HG03108 (cell line): ENCODE results near the gene CACNA1C.

Experiments used
- ATAC-seq: cut with Tn5 transposase; IDR thresholded peaks from one replicate; pipeline ENCODE4 v1.9.1; 2021; ENCODE audit warnings: moderate library complexity; ENCODE audit not compliant: unreplicated experiment

Gene CACNA1C

DNA sequence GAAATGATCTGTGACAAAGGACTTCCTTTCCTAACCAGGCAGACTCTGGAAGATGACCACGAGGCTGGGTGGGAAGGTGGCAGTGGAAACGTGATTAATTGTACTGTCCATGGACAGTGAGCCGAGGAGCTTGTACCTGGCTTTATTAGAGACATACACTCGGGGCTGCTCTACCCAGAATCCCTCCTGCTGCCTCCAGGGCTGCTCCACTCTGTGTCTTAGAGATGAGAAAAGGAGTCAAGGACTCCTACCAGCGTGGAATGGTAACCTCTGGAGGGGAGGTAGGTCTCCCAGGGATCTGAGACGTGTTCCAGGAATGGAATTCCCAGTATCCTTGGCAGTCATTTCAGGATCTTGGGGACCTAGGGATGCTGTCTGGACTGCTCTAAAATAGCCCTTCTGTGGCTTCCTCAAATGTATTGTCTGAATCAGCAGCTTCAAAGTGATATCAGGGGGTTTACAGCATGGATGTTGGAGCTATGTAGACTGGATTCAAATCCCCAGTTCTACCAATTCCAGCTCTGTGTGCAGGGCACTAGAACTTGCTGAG is 237.8 kb downstream of the CACNA1C start:
- no peak for ATAC-seq

DNA sequence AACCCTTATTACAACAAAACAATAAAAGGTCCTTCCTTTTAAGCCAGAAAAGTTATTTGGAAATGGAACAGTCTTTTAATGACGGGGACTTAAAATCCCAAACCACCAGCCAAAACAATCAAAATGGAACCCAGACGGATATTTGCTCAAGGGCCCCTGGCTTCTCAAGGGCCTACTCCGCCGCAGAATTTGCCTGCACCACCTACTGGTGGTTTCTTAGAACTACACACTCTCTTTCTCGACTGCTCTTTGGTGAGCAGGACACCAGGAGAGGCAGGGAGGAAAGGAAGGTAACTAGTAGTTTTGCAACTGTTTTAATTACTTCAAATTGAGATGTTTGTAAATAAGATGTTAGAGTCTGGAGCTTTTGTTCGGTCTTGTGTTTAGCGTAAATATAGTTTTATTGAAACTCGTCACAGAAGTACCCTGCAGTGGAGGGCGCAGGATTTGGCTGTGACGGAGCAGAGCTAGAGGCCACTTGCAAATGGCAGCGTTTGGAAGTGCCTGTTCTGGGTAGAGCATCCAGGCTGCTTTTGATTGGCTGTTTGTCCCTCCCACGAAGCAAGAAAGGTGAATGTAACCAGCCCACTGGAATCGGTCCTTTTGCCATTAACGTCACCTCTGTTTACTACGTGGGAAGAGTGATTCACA is 238.5 kb downstream of the CACNA1C start:
- ATAC-seq = no peak

DNA sequence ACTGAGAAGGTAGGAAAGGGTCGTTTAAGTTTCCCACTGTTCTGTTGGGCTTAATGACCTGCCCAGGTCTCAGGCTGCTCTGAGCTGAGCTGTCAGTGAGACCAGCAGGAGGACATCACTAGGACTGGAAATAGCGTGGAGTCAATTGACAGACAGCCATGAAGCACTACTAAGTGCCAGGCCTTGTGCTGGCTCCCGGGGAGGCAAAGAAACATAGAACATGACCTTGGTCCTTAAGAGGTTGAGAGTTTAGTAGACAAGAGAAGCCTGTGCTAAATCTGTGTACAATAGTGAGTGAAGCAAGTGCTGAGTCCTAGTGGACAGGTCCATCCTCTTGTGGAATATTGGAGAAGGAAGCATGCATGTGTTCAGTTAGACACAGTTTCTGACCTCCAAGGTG is 239.2 kb downstream of the CACNA1C start:
- no peak for ATAC-seq

DNA sequence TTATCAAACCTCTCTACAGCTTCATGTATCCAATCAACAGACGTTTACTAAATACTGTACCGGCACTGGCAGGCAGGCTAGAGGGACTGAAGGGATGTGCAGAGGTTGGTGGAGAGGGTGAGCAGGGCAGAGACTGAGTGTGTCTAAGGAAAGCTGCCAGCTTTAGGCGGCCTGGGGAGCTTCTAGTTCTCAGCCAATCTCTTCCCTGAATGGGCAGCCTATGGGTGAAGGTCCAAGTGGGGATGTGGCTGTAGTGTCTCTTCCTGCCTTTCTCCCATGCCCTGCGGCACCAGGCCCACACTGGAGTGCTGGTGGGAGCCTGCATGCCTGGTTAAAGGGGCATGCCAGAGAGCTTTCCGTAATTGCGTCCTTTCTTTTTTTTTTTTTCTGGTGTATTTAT is 239.8 kb downstream of the CACNA1C start:
- no peak for ATAC-seq

DNA sequence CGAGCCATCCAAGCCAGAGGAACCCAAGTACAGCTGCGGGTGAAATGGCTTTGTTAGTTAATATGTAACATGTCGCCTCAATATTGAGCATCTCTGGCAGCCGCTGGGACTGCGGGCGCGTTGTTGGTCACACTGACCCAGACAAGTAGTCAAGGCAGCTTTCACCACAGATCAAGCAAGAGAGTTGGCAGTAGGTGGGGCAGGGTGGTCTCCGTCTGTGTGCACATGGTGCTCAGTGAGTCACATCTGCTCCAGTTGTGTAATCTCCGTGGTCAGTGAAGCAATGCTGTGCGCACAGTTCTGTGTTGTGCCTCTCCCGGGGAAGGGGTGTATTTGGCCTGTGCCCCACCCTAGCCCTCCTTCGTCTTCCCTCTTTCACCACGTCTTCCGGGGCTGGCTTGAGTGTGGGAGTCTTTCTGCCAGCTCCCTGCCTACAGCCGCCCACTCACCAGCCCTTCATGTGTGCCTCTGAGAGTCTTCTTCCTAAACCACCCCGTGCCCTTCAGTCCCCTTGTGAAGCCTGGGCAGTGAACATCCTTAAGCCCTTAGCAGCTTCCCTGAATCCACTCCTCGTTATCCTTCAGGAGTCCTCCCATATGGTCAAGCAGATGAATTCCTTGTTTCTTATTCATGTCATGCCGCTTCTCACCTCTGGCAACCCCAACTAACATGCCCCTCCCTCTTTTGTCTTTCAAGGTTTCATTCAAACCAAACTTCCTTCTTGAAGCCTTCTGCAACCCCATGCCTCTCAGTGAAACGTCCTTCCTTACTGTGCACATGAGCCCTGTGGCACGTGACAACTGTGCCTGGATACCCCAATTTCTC is 242.1 kb downstream of the CACNA1C start:
- no peak for ATAC-seq

DNA sequence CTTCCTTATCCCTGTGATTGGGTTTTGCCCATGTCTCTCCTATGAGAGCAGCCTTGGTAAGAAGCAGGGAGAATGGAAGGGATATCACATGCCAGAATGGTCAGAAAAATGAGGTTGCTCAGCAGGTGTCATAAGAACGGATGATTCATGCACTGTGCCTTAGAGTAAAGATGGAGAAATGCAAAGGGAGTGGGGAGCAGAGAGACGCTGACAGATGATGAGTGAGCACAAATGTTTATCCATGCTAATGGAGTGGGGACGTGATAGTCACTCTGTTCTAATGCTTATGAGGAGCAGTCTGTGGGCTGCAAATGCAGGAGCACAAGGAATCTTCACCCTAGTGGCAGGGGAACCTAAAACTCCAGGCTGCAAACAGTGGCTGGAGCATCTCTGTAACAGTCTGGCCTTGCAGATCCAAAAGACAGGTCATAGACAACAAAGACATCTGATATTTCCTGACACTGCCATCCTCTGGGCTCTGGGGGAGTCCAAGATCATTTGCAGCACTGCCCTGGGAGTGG is 243.2 kb downstream of the CACNA1C start:
- no peak for ATAC-seq

DNA sequence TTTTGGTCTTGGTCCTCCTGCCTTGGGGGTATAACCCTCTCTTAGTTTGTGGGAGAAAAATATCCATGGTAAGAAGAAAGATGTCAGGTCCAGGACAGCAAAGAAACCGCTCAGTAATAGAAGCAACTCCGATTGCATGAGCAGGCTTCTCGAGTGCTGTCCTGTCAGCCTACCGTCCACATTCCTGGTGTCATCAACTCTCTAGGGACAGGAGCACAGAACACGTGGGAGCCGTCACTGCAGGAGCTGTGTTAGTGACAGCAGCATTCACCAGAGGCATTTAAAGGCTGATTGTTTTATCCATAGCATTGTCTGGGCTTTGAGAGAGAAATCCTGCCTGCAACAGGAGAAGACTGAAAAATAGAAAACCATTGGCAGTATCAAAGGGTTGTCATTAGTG is 244.2 kb downstream of the CACNA1C start:
- no peak for ATAC-seq

DNA sequence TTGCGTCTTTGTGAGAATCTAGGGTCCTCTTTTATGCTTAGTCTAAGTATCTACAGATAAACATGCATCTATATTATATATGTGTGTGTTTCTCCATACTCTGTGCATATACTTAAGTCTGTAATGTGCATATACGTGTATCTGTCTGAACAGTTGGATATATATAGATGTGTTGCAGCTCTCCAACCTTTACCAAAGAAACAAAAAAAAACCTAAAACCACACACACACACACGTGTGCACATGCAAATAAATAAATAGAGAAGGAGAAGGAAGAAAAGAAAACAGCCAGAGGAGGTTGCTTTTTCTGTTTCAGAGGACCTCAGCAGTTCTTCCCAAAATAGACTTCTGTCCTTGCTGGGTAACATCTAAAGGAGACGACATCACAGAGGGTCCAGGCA is 244.9 kb downstream of the CACNA1C start:
- ATAC-seq = peak; percentile 59

DNA sequence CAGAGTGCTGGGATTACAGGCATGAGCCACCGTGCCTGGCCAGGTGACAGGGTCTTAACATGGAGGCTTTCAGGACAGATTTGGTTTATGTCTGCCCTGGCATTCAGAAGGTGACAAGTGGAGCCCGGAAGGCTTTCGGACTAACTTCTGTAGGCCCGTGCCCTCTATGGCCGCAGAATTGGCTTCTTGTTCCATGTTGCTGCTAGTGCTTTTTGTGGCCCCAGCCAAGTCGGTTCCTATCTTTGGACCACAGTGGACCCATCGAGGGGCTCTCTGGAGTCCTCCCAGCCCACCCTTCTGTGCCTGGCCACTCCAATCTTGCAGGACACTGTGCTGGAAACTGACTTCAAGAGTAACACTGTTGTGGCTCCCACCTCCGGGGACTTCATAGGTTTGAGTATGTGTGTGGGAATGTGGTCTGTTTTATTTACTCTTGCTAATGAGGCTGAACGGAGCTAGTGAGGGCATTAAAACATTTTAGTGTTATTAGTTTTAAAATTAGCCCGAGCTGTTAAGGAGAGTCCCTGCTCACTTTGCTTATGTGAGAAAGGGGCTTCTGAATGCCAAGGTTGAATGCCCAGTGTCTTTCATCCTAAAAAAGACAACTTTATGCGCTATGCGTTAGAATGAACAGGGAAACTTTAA is 245.9 kb downstream of the CACNA1C start:
- ATAC-seq = no peak

DNA sequence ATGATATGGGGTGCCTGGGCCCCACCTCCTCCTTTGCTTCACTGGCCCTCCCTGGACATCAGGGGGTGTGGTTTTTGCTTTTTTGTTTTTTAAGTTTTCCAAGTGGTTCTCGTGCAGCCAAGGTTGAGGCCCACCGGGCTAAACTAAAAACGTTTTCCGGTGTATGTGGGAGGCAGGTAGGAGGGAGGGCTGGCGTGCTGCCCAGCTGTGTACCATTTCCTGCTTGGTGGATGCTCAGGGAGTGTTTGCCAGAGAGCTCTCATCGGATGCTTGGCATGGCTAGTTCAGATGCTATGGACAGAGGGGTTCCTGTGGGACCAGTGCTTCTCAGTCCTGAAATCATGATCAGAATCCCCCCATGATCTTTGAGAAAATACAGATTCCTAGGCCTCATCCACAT is 246.4 kb downstream of the CACNA1C start:
- no peak for ATAC-seq

DNA sequence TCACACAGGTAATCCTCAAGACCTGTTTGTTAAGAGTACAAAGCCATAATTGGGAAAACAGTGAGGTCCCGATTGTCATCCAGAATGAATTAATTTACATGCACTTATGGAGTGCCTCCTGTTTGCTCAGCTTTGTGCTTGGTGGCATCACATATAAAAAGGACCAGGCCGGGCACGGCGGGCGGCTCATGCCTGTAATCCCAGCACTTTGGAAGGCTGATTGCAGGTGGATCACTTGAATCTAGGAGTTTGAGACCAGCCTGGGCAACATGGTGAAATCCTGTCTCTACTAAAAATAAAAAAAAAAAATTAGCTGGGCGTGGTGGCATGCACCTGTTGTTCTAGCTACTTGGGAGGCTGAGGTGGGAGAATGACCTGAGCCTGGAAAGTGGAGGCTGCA is 247.4 kb downstream of the CACNA1C start:
- ATAC-seq = no peak

DNA sequence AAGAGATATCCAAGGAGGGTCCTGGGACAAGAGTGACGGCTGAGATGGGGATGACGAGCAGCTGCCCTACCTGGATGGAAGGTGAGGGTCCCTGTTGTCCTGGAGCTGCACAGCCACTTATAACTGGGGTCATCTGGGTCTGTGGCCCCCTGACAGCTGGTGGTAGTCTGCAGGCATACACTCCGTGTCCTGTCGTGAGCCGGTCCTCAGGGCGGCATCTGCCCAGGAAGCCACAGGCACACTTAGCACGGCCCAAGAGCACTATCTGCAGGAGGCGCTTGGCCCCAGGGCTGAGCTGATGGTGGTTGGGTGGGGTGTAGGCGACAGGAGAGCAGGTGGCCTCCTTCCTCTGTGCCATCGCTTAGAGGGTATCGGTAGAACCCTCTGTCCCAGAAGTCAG is 248.1 kb downstream of the CACNA1C start:
- ATAC-seq = no peak

DNA sequence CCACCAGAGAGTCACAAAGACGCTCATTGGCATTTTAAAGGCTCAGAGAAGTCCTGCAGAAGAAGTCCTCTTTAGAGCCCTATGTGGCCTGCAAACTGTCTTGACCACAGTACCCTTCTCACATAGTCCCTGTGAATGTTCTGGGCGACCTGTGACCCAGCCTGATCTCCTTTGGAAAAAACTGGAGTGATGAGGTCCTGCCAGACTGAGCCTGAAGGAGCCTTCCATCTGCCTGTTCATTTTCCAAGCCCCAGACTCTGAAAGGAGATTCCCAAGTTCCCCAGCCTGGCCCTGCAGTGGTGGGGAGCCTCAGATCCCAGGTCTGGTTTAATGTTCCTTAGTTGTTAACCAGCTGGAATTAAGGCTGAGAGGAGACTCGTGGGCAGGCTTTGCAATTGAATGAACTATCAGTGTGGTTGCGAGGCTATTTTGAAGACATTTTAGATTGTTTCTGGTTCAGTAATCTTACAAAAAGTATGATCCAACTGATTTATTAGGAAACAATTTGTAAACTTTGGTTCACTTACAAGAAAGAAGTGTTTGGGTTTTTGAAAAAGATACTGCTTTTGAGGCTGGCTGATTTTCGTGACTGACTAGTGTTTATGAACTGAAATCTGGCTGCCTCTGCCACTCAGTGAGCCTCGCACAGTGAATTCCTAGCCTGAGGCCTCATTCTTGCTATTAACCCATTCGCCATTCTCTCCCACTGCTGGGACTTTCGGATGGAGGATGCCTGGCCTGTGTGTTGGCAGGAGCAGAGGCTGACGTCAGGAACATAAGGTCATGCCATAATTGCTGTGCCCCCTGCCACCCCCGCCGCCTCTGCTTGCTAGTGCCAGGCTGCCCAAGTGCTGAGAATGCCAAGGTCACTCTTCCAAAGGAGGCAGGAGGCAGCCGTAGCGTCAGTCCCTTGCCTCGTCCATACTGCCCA is 249.0 kb downstream of the CACNA1C start:
- ATAC-seq = no peak

DNA sequence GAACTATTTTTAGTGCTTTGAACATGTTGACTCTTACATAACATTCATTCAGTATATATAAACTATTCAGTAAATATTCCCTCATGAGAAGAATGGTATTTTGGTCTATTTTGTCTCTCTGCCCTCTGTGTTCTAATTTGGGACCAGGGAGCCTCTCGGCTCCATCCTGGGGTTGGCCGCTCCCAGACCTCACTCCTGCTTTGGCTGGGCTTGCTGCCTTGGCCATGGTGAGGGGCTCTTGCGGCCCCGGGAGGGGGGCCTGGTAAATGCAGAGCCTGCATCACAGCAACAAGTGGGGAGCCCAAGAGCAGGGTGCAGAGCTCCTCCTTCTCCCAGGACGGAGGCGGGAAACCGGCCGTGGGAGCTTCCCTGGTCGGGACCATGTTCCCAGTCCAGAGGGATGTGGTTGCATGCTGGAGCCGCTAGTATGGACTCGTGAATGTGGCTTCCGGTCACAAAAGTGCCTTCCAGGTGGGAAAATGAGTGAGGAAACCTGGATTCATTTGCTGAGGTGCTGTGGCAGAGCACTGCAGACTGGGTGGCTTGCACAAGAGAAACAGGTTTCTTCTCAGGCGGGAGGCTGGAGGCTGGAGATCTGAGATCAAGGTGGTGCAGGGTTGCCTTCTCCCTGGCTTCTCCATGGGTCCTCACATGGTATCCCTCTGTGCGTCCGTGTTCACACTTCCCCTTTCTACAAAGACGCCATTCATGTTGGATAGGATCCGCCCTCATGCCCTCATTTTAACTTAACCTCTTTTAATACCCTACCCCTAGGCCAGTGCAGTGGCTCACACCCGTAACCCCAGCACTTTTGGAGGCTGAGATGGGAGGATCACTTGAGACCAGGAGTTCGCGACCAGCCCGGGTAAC is 250.2 kb downstream of the CACNA1C start:
- ATAC-seq = no peak

DNA sequence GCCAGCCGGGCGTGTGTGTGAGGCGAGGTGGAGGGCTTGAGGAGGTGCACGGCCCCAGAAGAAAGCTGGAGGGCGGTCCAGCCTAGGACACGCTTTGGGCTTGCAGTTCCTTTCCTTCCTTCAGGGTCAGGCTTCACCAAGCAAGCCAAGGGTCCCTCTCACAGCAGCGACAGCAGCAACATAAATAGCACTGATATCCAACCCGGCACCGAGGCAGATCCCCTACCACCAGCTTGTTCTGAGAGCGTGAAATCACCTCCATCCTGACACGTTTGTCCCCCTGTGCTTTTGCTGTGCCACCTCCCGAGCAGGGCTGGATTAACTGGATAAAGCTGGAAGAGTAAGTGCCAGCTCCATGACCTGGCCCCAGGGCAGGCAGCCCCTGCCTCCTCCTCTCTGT is 251.4 kb downstream of the CACNA1C start:
- ATAC-seq = no peak

DNA sequence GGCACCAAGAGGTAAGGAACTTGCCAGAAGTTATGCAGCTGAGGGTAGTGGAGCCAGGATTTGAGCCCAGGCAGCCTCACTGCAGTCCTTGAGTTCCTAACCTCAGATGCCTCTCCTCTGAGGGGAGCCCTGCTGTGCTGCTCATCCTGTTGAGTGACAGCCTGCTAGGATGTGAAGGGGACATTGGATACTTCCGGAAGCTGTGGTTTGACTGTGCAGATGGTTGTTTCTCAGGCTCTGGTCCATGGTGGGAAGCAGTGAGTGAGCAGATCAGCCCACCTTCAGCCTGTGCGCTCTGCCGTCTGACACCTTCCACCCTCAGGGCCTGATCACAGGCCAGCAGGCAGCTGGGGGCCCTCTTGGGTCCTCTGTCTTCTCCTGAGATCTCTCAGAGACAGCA is 253.2 kb downstream of the CACNA1C start:
- ATAC-seq = no peak

DNA sequence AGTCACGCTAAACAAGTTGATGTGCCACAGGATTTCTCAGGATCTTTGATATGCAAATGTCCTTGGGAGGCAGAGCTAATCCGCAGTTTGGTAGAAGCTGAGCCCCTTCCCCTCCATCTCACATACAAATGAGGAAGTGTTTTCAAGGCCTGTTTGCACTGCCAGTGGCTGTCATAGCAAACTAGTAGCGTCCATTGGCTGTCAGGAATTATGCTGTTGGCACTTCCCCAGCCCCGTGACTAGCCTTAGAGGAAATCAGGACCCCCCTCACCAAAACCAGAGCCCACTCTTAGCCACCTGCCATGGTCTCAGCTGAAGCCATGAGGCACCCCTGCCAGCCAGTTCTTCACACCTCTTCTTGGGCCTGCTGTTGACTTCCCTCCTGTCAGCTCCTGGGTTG is 253.9 kb downstream of the CACNA1C start:
- ATAC-seq = no peak

DNA sequence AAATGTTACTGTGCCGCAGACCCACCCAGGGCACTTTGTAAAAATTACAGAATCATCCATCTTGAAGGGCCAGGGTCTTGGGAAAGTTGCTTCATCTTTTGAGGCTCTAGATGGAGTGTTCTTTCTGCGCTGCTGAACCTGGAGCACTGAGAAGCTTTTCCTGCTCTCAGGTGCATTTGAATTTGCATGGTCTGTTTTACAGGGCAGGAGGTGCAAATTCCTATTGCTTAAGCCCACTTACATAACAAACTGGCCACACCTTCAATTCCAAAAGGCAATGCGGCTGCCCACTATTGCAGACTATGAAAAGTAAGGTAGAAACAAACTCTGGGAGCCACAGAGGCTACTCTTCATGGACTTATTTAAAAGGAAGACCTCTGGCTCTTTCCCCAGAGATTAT is 254.8 kb downstream of the CACNA1C start:
- no peak for ATAC-seq

DNA sequence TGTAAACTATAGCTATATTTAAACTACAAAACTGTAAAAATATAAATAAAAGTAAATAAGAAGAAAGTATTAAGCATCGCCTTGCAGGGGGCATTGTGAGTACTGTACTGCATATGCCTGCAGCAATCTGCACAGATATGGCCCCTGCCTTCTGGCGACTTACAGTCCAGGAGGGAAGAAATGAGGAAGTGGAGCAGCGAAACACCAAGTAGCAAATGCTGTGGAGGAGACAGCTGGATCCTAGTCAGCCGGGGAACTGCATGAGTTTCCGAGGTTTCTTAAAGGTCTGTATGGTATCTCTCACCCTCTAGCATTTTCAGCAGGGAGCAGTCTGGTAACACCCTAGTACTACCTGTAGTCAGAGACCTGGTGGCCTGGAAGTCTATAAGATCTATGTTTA is 256.9 kb downstream of the CACNA1C start:
- no peak for ATAC-seq
